ENCODE measurements around the gene SRC. TPM values are rescaled to one million over a fixed set of nuclear protein-coding genes. Genes with fewer than 3 reads are reported as not detected.

Gene SRC
- total RNA-seq, 1 experiment from 2014 or later, result 42.3 TPM

GRCh38 chr20:37336369-37337207 lies 9.4 kb upstream of the SRC start:
- Histone ChIP-seq H3K79me2 (ENCODE audit: insufficient read depth, low read length) (no peaks in the 10 kb centered on the region), H3K27ac (ENCODE audit: low read depth, low read length) (no peak overlapping the region), H3K4me3 (replicated peaks in 1 of 2; ENCODE audit: low read depth in 1 of 2, low read length in 2 of 2) (no peak overlapping the region), H3K4me2 (ENCODE audit: low read length) (peak overlapping the region; percentile 38; the same call in 1 of the 2 replicates), H3K9me2 (ENCODE audit: insufficient read depth) (no peaks in the 10 kb centered on the region), H3K27me3 (ENCODE audit: insufficient read depth, low read length) (no peaks in the 10 kb centered on the region), H3K9me3 (ENCODE audit: control insufficient read depth in 1 of 2, insufficient read depth in 1 of 2, low read depth in 1 of 2, low read length in 2 of 2) (no peaks in the 10 kb centered on the region), H3K4me1 (ENCODE audit: control insufficient read depth in 1 of 2, insufficient read depth in 2 of 2, low read length in 2 of 2) (peaks cover 9 to 17% of the 10 kb centered on the region in 2 experiments; a peak in 3 of 4 replicates), H2AFZ (ENCODE audit: low read depth, low read length, poor library complexity, severe bottlenecking) (no peak overlapping the region), H4K20me1 (ENCODE audit: insufficient read depth) (no peaks in the 10 kb centered on the region), H3K9ac (ENCODE audit: low read length) (no peak overlapping the region), H3K36me3 (ENCODE audit: control insufficient read depth in 1 of 2, insufficient read depth in 2 of 2, low read length in 2 of 2) (no peaks in the 10 kb centered on the region)
- DNase-seq (ENCODE audit: low read depth, low spot score) (no peak), ATAC-seq (peak; percentile 46; the same call in 1 of the 2 replicates)
- ChIA-PET POLR2A (no interaction called here), CTCF (no interaction called here), RAD21 (ENCODE audit: low non-redundant PET in 1 of 2, low total read pairs in 2 of 2, uncharacterized antibody in 2 of 2, unreplicated experiment in 2 of 2) (no interaction called here)
- TF ChIP-seq ZFX (IDR thresholded peaks at IDR 0.05) (no peak), POLR2A (IDR thresholded peaks at IDR 0.05; ENCODE audit: borderline replicate concordance, extremely low read depth, insufficient read depth, insufficient read length) (no peak), MAX (IDR thresholded peaks at IDR 0.05) (no peak), SP1 (IDR thresholded peaks at IDR 0.05; ENCODE audit: low read depth) (no peak), JUND (IDR thresholded peaks at IDR 0.05) (no peak), CEBPB (IDR thresholded peaks at IDR 0.05; ENCODE audit: low read depth) (no peak), CBX3 (IDR thresholded peaks at IDR 0.05; ENCODE audit: low read depth) (no peak), EGR1 (IDR thresholded peaks at IDR 0.05; ENCODE audit: low read depth) (no peak)
- no TSS peak for BruUV-seq (replicated peaks)
- intact Hi-C loops (cut with micrococcal nuclease), result no loop called here

GRCh38 chr20:37337208-37337991 lies 8.5 kb upstream of the SRC start:
- Histone ChIP-seq H3K9me3 (ENCODE audit: control insufficient read depth in 1 of 2, insufficient read depth in 1 of 2, low read depth in 1 of 2, low read length in 2 of 2) (no peaks in the 10 kb centered on the region), H4K20me1 (ENCODE audit: insufficient read depth) (no peaks in the 10 kb centered on the region), H3K36me3 (ENCODE audit: control insufficient read depth in 1 of 2, insufficient read depth in 2 of 2, low read length in 2 of 2) (no peaks in the 10 kb centered on the region), H3K9ac (ENCODE audit: low read length) (no peak overlapping the region), H3K27ac (ENCODE audit: low read depth, low read length) (no peak overlapping the region), H3K79me2 (ENCODE audit: insufficient read depth, low read length) (no peaks in the 10 kb centered on the region), H3K4me1 (ENCODE audit: control insufficient read depth in 1 of 2, insufficient read depth in 2 of 2, low read length in 2 of 2) (peaks cover 9 to 18% of the 10 kb centered on the region in 2 experiments; a peak in 3 of 4 replicates), H3K4me2 (ENCODE audit: low read length) (no peak overlapping the region), H3K4me3 (replicated peaks in 1 of 2; ENCODE audit: low read depth in 1 of 2, low read length in 2 of 2) (no peak overlapping the region), H2AFZ (ENCODE audit: low read depth, low read length, poor library complexity, severe bottlenecking) (no peak overlapping the region), H3K27me3 (ENCODE audit: insufficient read depth, low read length) (no peaks in the 10 kb centered on the region), H3K9me2 (ENCODE audit: insufficient read depth) (no peaks in the 10 kb centered on the region)
- RAD21 ChIA-PET (ENCODE audit: low non-redundant PET in 1 of 2, low total read pairs in 2 of 2, uncharacterized antibody in 2 of 2, unreplicated experiment in 2 of 2), result no interaction called here
- no TSS peak for BruUV-seq (replicated peaks)
- POLR2A ChIA-PET, result no interaction called here
- CTCF ChIA-PET, result no interaction called here
- intact Hi-C loops (cut with micrococcal nuclease), result no loop called here
- DNase-seq (ENCODE audit: low read depth, low spot score) (no peak), ATAC-seq (no peak)
- TF ChIP-seq JUND (IDR thresholded peaks at IDR 0.05) (no peak), CBX3 (IDR thresholded peaks at IDR 0.05; ENCODE audit: low read depth) (no peak), CTCF (IDR thresholded peaks at IDR 0.05 in 2 of 3, conservative IDR thresholded peaks at IDR 0.05 in 1 of 3; ENCODE audit: borderline replicate concordance in 1 of 3, insufficient read depth in 1 of 3, low read depth in 2 of 3, low read length in 2 of 3) (no peak), SP1 (IDR thresholded peaks at IDR 0.05; ENCODE audit: low read depth) (no peak), ELF1 (IDR thresholded peaks at IDR 0.05; ENCODE audit: borderline replicate concordance, low read depth) (no peak), SIN3A (IDR thresholded peaks at IDR 0.05; ENCODE audit: low read depth) (no peak), FOSL1 (IDR thresholded peaks at IDR 0.05; ENCODE audit: low read depth) (no peak), EZH2 (IDR thresholded peaks at IDR 0.05) (no peak)

Measured in HCT116 (cell line).